Measurements from ENCODE around the gene TTC12.

TTC12 gene

GRCh38 chr11:113314389-113315301, at the start of gene TTC12:
TTC12 (plus strand) TSS chr11:113314583; CDS start chr11:113316258, 1,675 bp downstream.
- peak; percentile 92 to 94 for DNase-seq

GRCh38 chr11:113265362-113265761, 49.0 kb upstream of the TTC12 start:
- DNase-seq: no peak

GRCh38 chr11:113267493-113267892, 46.9 kb upstream of the TTC12 start:
- no peak for DNase-seq

- no peak for DNase-seq
Measured at GRCh38 chr11:113269096-113269495, 45.3 kb upstream of the TTC12 start.

DNA sequence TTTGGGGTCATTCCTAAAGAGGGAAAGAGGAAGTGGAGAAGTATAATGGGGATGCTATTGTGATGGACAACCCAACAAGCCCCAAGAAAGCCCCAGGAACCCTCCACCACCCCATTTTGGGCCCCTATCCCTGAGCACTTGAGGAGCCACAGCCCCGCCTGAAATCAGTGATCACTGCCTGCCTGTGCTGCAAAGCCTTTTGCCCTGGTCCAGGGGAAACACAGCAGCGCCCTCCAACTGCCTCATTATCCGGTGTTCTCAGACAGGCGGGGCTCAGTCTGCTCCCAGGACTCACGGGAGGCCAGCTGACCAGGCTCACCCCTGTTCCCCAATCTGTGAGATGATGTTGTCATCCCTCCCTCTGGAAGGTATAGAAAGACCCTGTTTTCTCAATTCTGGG, 44.7 kb upstream of the TTC12 start:
- DNase-seq: no peak

DNA sequence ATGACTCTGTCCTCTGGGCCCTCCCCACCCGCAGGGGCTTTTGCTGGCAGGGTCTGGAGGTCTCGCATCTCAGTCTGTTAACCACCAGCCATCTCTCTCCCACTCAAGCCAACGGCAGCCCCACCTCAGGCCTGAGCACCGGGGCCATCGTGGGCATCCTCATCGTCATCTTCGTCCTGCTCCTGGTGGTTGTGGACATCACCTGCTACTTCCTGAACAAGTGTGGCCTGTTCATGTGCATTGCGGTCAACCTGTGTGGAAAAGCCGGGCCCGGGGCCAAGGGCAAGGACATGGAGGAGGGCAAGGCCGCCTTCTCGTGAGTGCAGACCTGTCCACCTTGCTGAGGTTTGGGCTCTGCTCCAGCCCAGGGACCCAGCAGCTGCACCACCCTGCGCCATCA, 44.3 kb upstream of the TTC12 start:
- no peak for DNase-seq

GRCh38 chr11:113271551-113272245, 42.7 kb upstream of the TTC12 start:
- DNase-seq: no peak

- DNase-seq: no peak
Measured at GRCh38 chr11:113272281-113272680, 42.1 kb upstream of the TTC12 start.

DNA sequence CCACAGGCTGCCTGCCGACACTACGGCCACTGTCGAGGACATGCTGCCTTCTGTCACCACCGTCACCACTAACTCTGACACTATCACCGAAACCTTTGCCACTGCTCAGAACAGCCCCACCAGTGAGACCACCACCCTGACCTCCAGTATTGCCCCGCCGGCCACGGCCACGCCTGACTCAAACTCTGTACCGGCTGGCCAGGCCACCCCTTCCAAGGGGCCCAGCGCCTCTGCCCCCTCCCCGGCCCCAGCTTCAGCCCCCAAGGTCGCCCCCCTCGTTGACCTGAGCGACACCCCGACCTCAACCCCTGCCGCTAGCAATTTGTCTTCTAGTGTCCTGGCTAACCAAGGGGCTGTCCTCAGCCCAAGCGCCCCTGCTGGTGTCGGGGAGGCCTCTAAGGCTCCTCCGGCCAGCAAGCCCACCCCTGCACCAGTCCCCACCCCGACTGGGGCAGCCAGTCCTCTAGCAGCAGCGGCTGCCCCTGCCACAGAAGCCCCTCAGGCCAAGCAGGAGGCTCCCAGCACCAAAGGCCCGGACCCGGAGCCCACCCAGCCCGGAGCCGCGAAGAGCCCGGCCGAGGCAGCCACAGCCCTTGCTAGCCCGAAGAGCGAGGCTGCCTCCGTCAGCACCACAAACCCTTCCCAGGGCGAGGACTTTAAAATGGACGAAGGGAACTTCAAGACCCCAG, 41.3 kb upstream of the TTC12 start:
- no peak for DNase-seq

GRCh38 chr11:113273720-113274119, 40.7 kb upstream of the TTC12 start:
- DNase-seq: no peak

DNA sequence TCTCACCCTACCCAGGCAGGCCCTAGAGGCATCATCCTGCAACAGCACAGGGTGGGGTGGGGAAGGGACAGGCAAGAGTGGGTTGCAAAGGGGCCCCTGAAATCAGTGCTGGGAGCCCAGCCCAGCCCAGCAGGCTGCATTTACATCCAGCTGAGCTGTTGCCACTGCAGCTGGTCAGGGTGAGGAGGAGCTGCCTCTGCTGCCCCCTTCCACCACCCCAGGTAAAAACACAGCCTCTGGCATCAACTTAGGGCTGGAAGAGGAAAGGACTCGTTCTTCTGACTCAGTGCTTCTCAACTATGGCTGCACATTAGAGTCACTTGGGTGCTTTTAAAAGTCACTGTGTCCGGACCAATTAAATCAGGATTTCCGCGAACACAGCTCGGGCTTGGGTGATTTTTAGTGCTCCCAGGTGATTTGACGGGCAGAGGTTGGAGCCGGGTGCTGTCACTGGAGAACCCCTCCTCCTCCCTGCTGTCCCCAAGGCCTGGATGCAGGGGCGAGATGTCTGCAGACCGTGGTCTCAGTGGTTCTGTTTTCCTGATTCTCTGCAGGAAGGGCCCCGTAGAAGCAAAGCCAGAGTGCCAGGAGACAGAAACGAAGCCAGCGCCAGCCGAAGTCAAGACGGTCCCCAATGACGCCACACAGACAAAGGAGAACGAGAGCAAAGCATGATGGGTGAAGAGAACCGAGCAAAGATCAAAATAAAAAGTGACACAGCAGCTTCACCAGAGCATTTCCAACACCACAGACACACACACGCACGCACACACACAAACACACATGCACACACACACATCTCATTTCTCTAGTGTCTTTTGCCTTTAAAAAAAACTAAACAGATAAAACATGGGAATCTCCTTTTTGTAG, 39.4 kb upstream of the TTC12 start:
- DNase-seq: no peak

DNA sequence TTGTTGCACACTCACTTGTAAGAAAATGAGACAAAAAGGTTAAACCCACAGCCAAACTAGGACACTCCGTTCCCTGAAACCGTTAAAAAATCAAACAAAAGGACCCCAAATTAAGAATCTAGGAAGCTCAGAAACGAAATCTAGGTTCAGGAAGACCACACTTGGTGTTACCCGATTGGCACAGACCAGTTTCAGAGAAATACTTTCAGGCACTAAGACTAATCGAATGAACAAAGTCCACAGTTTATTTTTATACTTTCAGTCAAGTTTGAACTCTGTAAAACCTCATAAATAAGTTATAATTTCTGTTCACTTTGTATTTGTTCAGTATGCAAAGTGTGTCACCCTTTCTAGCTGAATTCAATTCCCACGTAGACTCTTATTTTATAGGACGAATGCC, 38.8 kb upstream of the TTC12 start:
- no peak for DNase-seq

- no peak for DNase-seq
Measured at GRCh38 chr11:113276466-113276865, 37.9 kb upstream of the TTC12 start.

DNA sequence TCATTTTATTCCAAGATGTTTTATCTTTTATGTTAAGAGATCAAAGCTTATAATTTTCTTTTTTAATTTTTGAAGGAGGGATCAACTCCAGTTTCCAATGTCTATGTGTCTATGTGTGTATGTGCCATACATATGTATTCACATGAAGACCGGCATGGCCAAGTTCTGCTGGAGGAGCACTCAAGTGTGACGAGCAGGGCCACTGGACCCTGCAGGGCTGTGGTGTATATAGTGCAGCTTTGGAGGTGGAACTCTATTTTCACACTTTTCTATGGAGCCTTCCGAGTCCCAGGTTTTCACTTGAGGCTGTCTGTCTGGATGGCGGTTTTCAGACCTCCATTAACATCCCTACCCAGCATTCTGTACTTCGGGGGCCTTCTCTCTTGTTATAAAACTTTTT, 36.5 kb upstream of the TTC12 start:
- DNase-seq: no peak

DNA sequence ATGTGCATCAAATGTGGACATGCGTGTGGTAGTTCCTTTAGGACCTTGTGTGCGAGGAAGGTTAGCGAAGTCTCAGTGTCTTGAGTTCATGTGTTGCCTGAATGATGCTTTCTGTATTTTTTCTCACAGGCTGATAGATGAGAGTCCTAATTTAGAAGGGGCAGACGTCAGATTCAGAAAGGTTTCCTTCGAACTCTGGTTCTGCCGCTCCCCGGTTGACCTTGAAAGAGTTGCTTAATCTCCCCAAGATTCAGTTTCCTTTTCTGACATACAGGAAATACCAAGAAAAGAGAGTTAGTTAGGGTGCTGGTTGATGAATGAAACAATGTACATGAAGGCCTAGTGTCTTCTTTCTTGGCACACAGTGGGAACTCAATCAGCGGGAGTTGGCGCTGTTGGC, 35.9 kb upstream of the TTC12 start:
- no peak for DNase-seq

DNA sequence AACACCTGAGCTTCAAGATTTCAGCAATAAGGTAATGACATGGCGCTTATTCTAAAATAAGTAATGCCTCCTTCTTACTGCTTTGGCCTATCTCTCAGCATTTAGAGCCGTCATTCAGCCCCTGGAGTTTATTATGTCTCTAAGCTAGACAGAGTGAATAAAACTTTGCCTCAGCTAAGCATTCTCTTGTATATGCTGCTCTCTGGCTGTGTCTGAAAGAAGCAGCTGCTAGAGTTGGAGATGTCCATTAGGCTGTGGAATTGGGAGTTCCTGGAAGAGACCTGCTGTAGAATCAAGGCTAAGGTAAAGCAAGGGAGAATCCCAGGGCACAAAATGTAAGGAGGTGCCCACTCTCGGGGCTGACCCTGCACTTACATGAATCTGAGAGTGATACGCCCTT, 35.5 kb upstream of the TTC12 start:
- no peak for DNase-seq

GRCh38 chr11:113279591-113279990, 34.8 kb upstream of the TTC12 start:
- DNase-seq: no peak

- no peak for DNase-seq
Measured at GRCh38 chr11:113281052-113281725, 33.2 kb upstream of the TTC12 start.

- no peak for DNase-seq
Measured at GRCh38 chr11:113282898-113283437, 31.4 kb upstream of the TTC12 start.

DNA sequence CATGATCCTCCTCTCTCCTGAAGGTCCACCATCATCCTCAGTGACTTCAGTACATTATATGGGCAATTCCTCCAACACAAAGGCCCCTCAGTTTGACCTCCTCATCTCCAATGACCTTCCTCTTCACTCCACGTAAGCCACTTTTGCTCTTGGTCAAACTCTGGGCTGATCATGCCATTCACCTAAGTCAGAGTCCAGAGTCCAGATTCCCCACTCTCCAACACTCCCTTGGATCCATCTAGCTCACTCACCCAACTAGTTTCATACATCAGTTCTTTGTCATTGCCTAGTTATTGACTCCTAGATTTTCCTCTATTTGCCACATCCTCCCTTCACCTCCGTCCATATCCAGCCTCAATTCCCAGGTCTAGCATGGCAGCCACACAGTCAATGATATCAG, 30.5 kb upstream of the TTC12 start:
- no peak for DNase-seq

DNA sequence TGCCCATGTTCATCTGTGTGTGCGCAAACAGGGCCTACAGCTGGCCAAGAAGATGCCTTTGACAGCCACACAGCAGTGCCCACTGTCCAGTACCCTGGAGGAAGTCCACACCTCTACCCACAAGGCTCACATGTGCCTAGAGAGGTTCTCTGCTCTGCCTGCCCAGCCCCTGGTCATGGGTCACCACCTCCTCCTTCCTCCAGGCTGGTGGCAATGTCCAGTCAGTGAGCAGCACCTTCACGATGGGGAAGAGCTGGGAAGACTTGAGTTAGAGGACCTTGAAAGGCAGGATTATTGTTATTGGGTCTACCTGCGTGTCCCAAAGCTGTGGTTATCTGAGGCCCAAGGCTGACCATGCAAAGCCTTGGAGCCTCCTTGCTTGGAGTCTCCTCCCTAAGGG, 28.4 kb upstream of the TTC12 start:
- DNase-seq: no peak

All from CD4-positive, alpha-beta T cell treated with Interleukin-1 beta for 1 hour (primary cell).